ENCODE measurements around the gene MYLK4. TPM values are rescaled to one million over a fixed set of nuclear protein-coding genes. Genes with fewer than 3 reads are reported as not detected.

MYLK4 gene
- total and polyA plus RNA-seq, 4 donors: 0.07 to 0.65 (median 0.39) TPM

DNA sequence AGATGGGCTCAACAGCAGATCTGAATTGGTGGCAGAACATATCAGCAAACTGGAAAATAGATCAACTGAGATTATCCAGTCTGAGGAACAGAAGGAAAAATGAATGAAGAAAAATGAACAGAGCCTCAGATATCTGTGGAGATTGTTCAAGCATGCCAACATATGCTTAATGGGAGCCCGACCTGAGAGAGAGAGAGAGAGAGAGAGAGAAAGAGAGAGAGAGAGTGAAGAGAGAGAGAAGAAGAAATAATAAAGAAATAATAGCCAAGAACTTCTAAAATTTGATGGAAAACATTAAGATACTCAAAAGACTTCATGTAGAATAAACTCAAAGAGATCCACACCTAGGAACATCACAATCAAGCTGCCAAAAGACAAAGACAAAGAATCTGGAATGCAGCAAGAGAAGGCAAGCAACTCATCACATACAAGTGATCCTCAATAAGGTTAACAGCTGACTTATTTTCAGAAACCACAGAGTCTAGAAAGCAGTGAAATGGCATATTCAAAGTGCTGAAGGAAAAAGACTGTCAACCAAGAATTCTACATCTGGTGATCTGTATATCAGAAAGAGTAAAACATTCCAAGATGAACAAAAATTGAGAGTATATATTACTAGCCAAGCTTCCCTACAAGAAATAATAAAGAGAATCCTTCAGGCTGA, 97.2 kb downstream of the MYLK4 start (continued):
- TF ChIP-seq, protein P1, sequence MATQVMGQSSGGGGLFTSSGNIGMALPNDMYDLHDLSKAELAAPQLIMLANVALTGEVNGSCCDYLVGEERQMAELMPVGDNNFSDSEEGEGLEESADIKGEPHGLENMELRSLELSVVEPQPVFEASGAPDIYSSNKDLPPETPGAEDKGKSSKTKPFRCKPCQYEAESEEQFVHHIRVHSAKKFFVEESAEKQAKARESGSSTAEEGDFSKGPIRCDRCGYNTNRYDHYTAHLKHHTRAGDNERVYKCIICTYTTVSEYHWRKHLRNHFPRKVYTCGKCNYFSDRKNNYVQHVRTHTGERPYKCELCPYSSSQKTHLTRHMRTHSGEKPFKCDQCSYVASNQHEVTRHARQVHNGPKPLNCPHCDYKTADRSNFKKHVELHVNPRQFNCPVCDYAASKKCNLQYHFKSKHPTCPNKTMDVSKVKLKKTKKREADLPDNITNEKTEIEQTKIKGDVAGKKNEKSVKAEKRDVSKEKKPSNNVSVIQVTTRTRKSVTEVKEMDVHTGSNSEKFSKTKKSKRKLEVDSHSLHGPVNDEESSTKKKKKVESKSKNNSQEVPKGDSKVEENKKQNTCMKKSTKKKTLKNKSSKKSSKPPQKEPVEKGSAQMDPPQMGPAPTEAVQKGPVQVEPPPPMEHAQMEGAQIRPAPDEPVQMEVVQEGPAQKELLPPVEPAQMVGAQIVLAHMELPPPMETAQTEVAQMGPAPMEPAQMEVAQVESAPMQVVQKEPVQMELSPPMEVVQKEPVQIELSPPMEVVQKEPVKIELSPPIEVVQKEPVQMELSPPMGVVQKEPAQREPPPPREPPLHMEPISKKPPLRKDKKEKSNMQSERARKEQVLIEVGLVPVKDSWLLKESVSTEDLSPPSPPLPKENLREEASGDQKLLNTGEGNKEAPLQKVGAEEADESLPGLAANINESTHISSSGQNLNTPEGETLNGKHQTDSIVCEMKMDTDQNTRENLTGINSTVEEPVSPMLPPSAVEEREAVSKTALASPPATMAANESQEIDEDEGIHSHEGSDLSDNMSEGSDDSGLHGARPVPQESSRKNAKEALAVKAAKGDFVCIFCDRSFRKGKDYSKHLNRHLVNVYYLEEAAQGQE (IDR thresholded peaks at IDR 0.05): no peak

- no peak overlapping the region for H3K9ac ChIP-seq (ENCODE audit: low read depth in 1 of 2, low read length in 2 of 2)
- TF ChIP-seq RXRA (IDR thresholded peaks at IDR 0.05) (no peak), TAF1 (conservative IDR thresholded peaks at IDR 0.05) (no peak), GABPA (IDR thresholded peaks at IDR 0.05 in 1 of 2, conservative IDR thresholded peaks at IDR 0.05 in 1 of 2) (no peak), FOXA2 (IDR thresholded peaks at IDR 0.05) (no peak), JUND (IDR thresholded peaks at IDR 0.05) (no peak), YY1 (IDR thresholded peaks at IDR 0.05) (no peak), RAD21 (IDR thresholded peaks at IDR 0.05) (no peak), HNF4G (IDR thresholded peaks at IDR 0.05) (no peak), FOXA1 (IDR thresholded peaks at IDR 0.05) (no peak), SP1 (IDR thresholded peaks at IDR 0.05) (no peak), NR2F2 (IDR thresholded peaks at IDR 0.05) (no peak), EGR1 (IDR thresholded peaks at IDR 0.05; ENCODE audit: low read depth in 2 of 2) (no peak), HNF4A (conservative IDR thresholded peaks at IDR 0.05) (no peak)
- TF ChIP-seq, protein P2, sequence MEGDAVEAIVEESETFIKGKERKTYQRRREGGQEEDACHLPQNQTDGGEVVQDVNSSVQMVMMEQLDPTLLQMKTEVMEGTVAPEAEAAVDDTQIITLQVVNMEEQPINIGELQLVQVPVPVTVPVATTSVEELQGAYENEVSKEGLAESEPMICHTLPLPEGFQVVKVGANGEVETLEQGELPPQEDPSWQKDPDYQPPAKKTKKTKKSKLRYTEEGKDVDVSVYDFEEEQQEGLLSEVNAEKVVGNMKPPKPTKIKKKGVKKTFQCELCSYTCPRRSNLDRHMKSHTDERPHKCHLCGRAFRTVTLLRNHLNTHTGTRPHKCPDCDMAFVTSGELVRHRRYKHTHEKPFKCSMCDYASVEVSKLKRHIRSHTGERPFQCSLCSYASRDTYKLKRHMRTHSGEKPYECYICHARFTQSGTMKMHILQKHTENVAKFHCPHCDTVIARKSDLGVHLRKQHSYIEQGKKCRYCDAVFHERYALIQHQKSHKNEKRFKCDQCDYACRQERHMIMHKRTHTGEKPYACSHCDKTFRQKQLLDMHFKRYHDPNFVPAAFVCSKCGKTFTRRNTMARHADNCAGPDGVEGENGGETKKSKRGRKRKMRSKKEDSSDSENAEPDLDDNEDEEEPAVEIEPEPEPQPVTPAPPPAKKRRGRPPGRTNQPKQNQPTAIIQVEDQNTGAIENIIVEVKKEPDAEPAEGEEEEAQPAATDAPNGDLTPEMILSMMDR (IDR thresholded peaks at IDR 0.05; ENCODE audit: low read depth, low read length, missing input control): no peak
- TF ChIP-seq, protein P3, sequence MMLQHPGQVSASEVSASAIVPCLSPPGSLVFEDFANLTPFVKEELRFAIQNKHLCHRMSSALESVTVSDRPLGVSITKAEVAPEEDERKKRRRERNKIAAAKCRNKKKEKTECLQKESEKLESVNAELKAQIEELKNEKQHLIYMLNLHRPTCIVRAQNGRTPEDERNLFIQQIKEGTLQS (IDR thresholded peaks at IDR 0.05): no peak
- TF ChIP-seq, protein P1 (IDR thresholded peaks at IDR 0.05): no peak
- TF ChIP-seq, protein P4, sequence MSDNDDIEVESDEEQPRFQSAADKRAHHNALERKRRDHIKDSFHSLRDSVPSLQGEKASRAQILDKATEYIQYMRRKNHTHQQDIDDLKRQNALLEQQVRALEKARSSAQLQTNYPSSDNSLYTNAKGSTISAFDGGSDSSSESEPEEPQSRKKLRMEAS (IDR thresholded peaks at IDR 0.05): no peak
- TF ChIP-seq, protein P5, sequence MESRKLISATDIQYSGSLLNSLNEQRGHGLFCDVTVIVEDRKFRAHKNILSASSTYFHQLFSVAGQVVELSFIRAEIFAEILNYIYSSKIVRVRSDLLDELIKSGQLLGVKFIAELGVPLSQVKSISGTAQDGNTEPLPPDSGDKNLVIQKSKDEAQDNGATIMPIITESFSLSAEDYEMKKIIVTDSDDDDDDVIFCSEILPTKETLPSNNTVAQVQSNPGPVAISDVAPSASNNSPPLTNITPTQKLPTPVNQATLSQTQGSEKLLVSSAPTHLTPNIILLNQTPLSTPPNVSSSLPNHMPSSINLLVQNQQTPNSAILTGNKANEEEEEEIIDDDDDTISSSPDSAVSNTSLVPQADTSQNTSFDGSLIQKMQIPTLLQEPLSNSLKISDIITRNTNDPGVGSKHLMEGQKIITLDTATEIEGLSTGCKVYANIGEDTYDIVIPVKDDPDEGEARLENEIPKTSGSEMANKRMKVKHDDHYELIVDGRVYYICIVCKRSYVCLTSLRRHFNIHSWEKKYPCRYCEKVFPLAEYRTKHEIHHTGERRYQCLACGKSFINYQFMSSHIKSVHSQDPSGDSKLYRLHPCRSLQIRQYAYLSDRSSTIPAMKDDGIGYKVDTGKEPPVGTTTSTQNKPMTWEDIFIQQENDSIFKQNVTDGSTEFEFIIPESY (IDR thresholded peaks at IDR 0.05): no peak
- no peak for DNase-seq (ENCODE audit: low spot score)
- H3K4me1 ChIP-seq (ENCODE audit: control insufficient read depth in 4 of 4, insufficient read depth in 4 of 4, low read length in 3 of 4): no peaks in the 10 kb centered on the region
- WGBS: 91% methylated on average over 3 of the region's 3 CpGs
- H3K36me3 ChIP-seq (ENCODE audit: control insufficient read depth in 4 of 4, insufficient read depth in 3 of 4, low read depth in 1 of 4, low read length in 3 of 4): no peaks in the 10 kb centered on the region
- no peaks in the 10 kb centered on the region for H3K27me3 ChIP-seq (ENCODE audit: control insufficient read depth in 4 of 4, insufficient read depth in 4 of 4, low read length in 3 of 4)
- H3K4me3 ChIP-seq (ENCODE audit: low read depth in 1 of 3, low read length in 3 of 3): no peak overlapping the region
- H3K27ac ChIP-seq (ENCODE audit: low read depth in 1 of 2, low read length in 2 of 2): no peak overlapping the region
- no peaks in the 10 kb centered on the region for H3K9me3 ChIP-seq (ENCODE audit: control insufficient read depth in 4 of 4, low read length in 3 of 4)
Measured at GRCh38 chr6:2652611-2653010, 98.1 kb downstream of the MYLK4 start.
